Transverse colon (tissue), 4 donors: Measurements from ENCODE around the gene TDRD7.

ENCODE experiments used
- CTCF ChIP-seq, 5 experiments: fragments of 200-600 bp in 3 of 5; fragments of 450-650 bp in 2 of 5; sonication (generic) in 3 of 5; IDR thresholded peaks; 1 replicate in 2 of 5; 2 replicates in 3 of 5; pipeline ENCODE4 v1.5.1; 2016 to 2017; ENCODE audit warnings: antibody characterized with exemption in 5 of 5, inconsistent platforms in 3 of 5, mild to moderate bottlenecking in 2 of 5, moderate library complexity in 1 of 5
- POLR2AphosphoS5 ChIP-seq, 3 donors: sonication (generic); formaldehyde crosslinking; IDR thresholded peaks; one replicate each; pipeline ENCODE4 v1.6.1; 2016; ENCODE audit warnings: antibody characterized with exemption in 3 of 3

DNA sequence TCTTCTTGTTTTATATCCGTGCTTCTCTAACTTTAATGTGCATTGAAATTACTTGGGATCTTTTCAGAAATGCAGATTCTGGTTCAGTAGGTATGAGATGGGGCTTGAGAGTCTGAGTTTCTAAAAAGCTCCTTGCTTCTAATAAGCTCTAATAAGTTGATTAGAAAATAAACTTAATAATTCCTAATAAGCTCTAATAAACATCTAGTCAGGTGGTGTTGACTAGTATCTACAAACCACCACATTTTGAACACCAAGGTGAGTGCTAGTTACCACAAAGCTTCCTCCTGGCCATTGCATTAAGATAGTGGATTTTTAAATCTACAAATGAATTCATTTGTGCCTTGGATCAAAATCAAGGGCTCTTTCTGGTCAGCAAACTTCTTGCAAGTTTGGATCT lies 94.9 kb downstream of the TDRD7 start:
- TF ChIP-seq POLR2AphosphoS5 (IDR thresholded peaks at IDR 0.05) (no peak), CTCF (IDR thresholded peaks at IDR 0.05) (no peak)
